ENCODE results near the gene PEPD.

Gene PEPD

GRCh38 chr19:33545217-33545981 lies 23.8 kb upstream of the PEPD start:
- DNase-seq = no peak

- no peak for DNase-seq
Observed at GRCh38 chr19:33535226-33535625, 13.6 kb upstream of the PEPD start.

- no peak for DNase-seq
Observed at GRCh38 chr19:33532859-33533460, 11.4 kb upstream of the PEPD start.

GRCh38 chr19:33530842-33531241 lies 9.3 kb upstream of the PEPD start:
- DNase-seq = no peak

GRCh38 chr19:33530296-33530695 lies 8.7 kb upstream of the PEPD start:
- DNase-seq = no peak

- no peak for DNase-seq
Observed at GRCh38 chr19:33529094-33529676, 7.6 kb upstream of the PEPD start.

GRCh38 chr19:33528404-33528803 lies 6.8 kb upstream of the PEPD start:
- no peak for DNase-seq

- no peak for DNase-seq
Observed at GRCh38 chr19:33527125-33527524, 5.5 kb upstream of the PEPD start.

- DNase-seq = no peak
Observed at GRCh38 chr19:33524024-33524664, 2.6 kb upstream of the PEPD start.

- DNase-seq = no peak
Observed at GRCh38 chr19:33523167-33523566, 1.6 kb upstream of the PEPD start.

- no peak for DNase-seq
Observed at GRCh38 chr19:33522371-33522662, 726 bp upstream of the PEPD start.

GRCh38 chr19:33520844-33521479 lies 629 bp downstream of the PEPD start:
- DNase-seq = no peak

- no peak for DNase-seq
Observed at GRCh38 chr19:33520048-33520643, 1.4 kb downstream of the PEPD start.

- no peak for DNase-seq
Observed at GRCh38 chr19:33519416-33519815, 2.2 kb downstream of the PEPD start.

GRCh38 chr19:33518541-33518940 lies 3.0 kb downstream of the PEPD start:
- DNase-seq = no peak

GRCh38 chr19:33517922-33518321 lies 3.7 kb downstream of the PEPD start:
- DNase-seq = no peak

GRCh38 chr19:33515921-33516320 lies 5.7 kb downstream of the PEPD start:
- no peak for DNase-seq

- DNase-seq = no peak
Observed at GRCh38 chr19:33514885-33515551, 6.6 kb downstream of the PEPD start.

- no peak for DNase-seq
Observed at GRCh38 chr19:33513424-33513823, 8.2 kb downstream of the PEPD start.

GRCh38 chr19:33512580-33513137 lies 8.9 kb downstream of the PEPD start:
- no peak for DNase-seq

GRCh38 chr19:33512021-33512420 lies 9.6 kb downstream of the PEPD start:
- DNase-seq = no peak

- no peak for DNase-seq
Observed at GRCh38 chr19:33511346-33511745, 10.2 kb downstream of the PEPD start.
